ENCODE results near the gene KDM4D. TPM values are rescaled to one million over a fixed set of nuclear protein-coding genes. Genes with fewer than 3 reads are reported as not detected.

Gene KDM4D
- total and polyA plus RNA-seq, 2 of the 8 experiments (the other 6 are each of a cell fraction or from before 2014, with no cell fraction given) = 1.5 to 4.5 TPM

DNA sequence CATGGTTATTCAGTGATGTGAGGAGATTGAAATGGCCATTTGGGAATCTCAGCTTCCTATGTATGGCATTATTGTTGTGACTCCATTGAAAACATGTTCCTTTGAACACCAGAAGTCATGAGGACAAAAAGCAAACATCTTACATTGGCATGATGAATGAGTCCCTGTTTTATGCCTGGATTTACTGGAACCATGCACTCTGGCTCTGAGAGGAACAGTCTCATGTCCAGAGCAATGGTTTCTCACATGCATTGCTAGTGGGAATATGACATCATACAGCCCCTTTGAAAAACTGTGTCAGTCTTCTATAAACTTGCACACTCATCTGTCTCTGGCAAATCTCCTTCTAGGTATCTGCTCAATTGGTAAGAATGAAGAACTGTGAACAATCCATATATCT is 72.3 kb downstream of the KDM4D start:
- no peaks in the 10 kb centered on the region for H3K36me3 ChIP-seq (ENCODE audit: control insufficient read depth in 2 of 4, insufficient read depth in 4 of 4, low read length in 3 of 4)
- H3K27ac ChIP-seq (ENCODE audit: low read depth, low read length) = no peak overlapping the region
- DNase-seq (ENCODE audit: low read depth in 1 of 2, low spot score in 2 of 2) (no peak), FAIRE-seq (no peak)
- H4K5ac ChIP-seq (ENCODE audit: insufficient read length, low read depth, low read length) = no peak overlapping the region
- CTCF ChIA-PET (ENCODE audit: partially characterized antibody) = interaction anchor here (1.0 kb wide), 2 partner anchors 13 to 24 kb away, joined by 3 read pairs; no protein-coding TSS in a partner anchor
- H2BK120ac ChIP-seq (replicated peaks; ENCODE audit: low read depth, low read length) = no peak overlapping the region
- no peak overlapping the region for H2AK5ac ChIP-seq (ENCODE audit: low read depth, low read length)
- POLR2A ChIA-PET (ENCODE audit: partially characterized antibody) = no interaction called here
- no peaks in the 10 kb centered on the region for H4K20me1 ChIP-seq (replicated peaks in 1 of 2; ENCODE audit: control insufficient read depth in 1 of 2, insufficient read depth in 2 of 2, low read length in 2 of 2)
- TF ChIP-seq SIX5 (IDR thresholded peaks at IDR 0.05; ENCODE audit: low read depth, low read length) = no peak
- TF ChIP-seq KDM4A (IDR thresholded peaks at IDR 0.05; ENCODE audit: low read depth, low read length, severe bottlenecking) = no peak
- TF ChIP-seq EP300 (IDR thresholded peaks at IDR 0.05; ENCODE audit: borderline replicate concordance in 1 of 2, low read depth in 2 of 2, low read length in 2 of 2) = no peak
- no peak for TF ChIP-seq PHF8 (conservative IDR thresholded peaks at IDR 0.05; ENCODE audit: low read depth, low read length)
- no peak for TF ChIP-seq TEAD4 (IDR thresholded peaks at IDR 0.05; ENCODE audit: low read depth, low read length)
- no peak for TF ChIP-seq SRF (IDR thresholded peaks at IDR 0.05; ENCODE audit: low read depth, low read length)
- no peak for TF ChIP-seq CREB1 (IDR thresholded peaks at IDR 0.05)
- TF ChIP-seq EGR1 (IDR thresholded peaks at IDR 0.05; ENCODE audit: borderline replicate concordance, low read depth, low read length) = no peak
- no peak for TF ChIP-seq POLR2AphosphoS5 (IDR thresholded peaks at IDR 0.05; ENCODE audit: low read depth, low read length)
- no peak for TF ChIP-seq BACH1 (IDR thresholded peaks at IDR 0.05; ENCODE audit: low read length)
- TF ChIP-seq ATF2 (IDR thresholded peaks at IDR 0.05; ENCODE audit: low read length) = no peak
- no peak for TF ChIP-seq MAFK (IDR thresholded peaks at IDR 0.05; ENCODE audit: low read depth, low read length)
- TF ChIP-seq TCF12 (IDR thresholded peaks at IDR 0.05; ENCODE audit: low read depth, low read length) = no peak
- TF ChIP-seq CEBPB (IDR thresholded peaks at IDR 0.05; ENCODE audit: low read depth, low read length) = no peak
- no peak for TF ChIP-seq HDAC2 (IDR thresholded peaks at IDR 0.05; ENCODE audit: borderline replicate concordance in 1 of 2, low read depth in 2 of 2, low read length in 2 of 2)
- H3K4me3 ChIP-seq (ENCODE audit: extremely low read depth in 1 of 4, insufficient read depth in 2 of 4, low read depth in 3 of 4, low read length in 4 of 4) = no peak overlapping the region
- no peak overlapping the region for H2BK12ac ChIP-seq (ENCODE audit: low read depth, low read length)
- H3K9me3 ChIP-seq (ENCODE audit: insufficient read depth in 2 of 2, low read depth in 1 of 2, low read length in 1 of 2) = no peaks in the 10 kb centered on the region; a peak in 1 of 4 replicates
- no peak overlapping the region for H3K56ac ChIP-seq (replicated peaks; ENCODE audit: insufficient read length, low read depth, low read length)
- no peak overlapping the region for H2BK15ac ChIP-seq (ENCODE audit: low read length)
- no peaks in the 10 kb centered on the region; a peak in 1 of 7 replicates for H3K27me3 ChIP-seq (replicated peaks in 1 of 4; ENCODE audit: control insufficient read depth in 3 of 4, extremely low read depth in 1 of 4, insufficient read depth in 3 of 4, low read length in 3 of 4)
- H4K91ac ChIP-seq (replicated peaks; ENCODE audit: insufficient read length, low read length) = no peak overlapping the region
- H3K4me1 ChIP-seq (replicated peaks in 1 of 4; ENCODE audit: control insufficient read depth in 3 of 4, insufficient read depth in 4 of 4, low read length in 3 of 4) = no peaks in the 10 kb centered on the region; a peak in 1 of 7 replicates
- no peak overlapping the region for H4K8ac ChIP-seq (ENCODE audit: extremely low read depth, insufficient read depth, low read length)
- H3K9ac ChIP-seq (replicated peaks in 1 of 4; ENCODE audit: extremely low read depth in 1 of 4, low read depth in 3 of 4, low read length in 3 of 4) = no peak overlapping the region
- H3K4ac ChIP-seq (replicated peaks; ENCODE audit: insufficient read length, low read depth, low read length) = no peak overlapping the region
- no peak overlapping the region for H3K14ac ChIP-seq (ENCODE audit: insufficient read length)
- H3K79me2 ChIP-seq (ENCODE audit: control insufficient read depth in 1 of 2, insufficient read depth in 2 of 2, low read length in 2 of 2) = no peaks in the 10 kb centered on the region
- H3K79me1 ChIP-seq (ENCODE audit: low read depth, low read length) = no peaks in the 10 kb centered on the region
- H2BK20ac ChIP-seq (ENCODE audit: low read length) = no peak overlapping the region
- no peak overlapping the region for H3K4me2 ChIP-seq (ENCODE audit: insufficient read depth in 1 of 2, low read depth in 2 of 2, low read length in 2 of 2)
- no peak overlapping the region for H2AFZ ChIP-seq (ENCODE audit: low read length)
- H3K23ac ChIP-seq (ENCODE audit: insufficient read length) = no peak overlapping the region
- H2BK5ac ChIP-seq (ENCODE audit: low read depth, low read length) = no peak overlapping the region
- no peak overlapping the region for H3K18ac ChIP-seq (ENCODE audit: extremely low read depth, low read length)
- no peaks in the 10 kb centered on the region for H3K23me2 ChIP-seq (ENCODE audit: low read depth, low read length)

Measured in H1 (cell line).